A549 (cell line): Measurements from ENCODE around the gene TMEM186.
"Not testable (repeated sequence)": the region's sequence is repeated elsewhere in the genome, so short reads cannot be mapped to it uniquely, and the experiment has no call there.

Experiments
- CEBPB ChIP-seq, 2 experiments: fragments of >200 bp in 1 of 2; sonication (Bioruptor Twin) in 1 of 2; formaldehyde crosslinking in 1 of 2; IDR thresholded peaks; 2 replicates each; pipeline ENCODE4 v1.6.1; 2012 to 2016
- CTCF ChIP-seq: fragments of >200 bp; sonication (Bioruptor Twin); formaldehyde crosslinking; IDR thresholded peaks from 3 replicates; pipeline ENCODE4 v1.5.1; 2016
- EP300 ChIP-seq, 2 experiments: fragments of >200 bp; sonication (Bioruptor Twin); formaldehyde crosslinking; IDR thresholded peaks; 2 replicates in 1 of 2; 3 replicates in 1 of 2; pipeline ENCODE4 v1.6.1; 2016 to 2017
- ESRRA ChIP-seq: fragments of 150-350 bp; IDR thresholded peaks from 2 replicates; pipeline ENCODE4 v1.6.1; 2014; ENCODE audit warnings: mild to moderate bottlenecking, low read length, borderline replicate concordance
- HOXA7 ChIP-seq: fragments of 250-450 bp; sonication (Bioruptor Pico); IDR thresholded peaks from 2 replicates; pipeline ENCODE4 v1.5.0; 2020; ENCODE audit warnings: mild to moderate bottlenecking, moderate library complexity
- POLR2A ChIP-seq: IDR thresholded peaks from 2 replicates; pipeline ENCODE4 v1.6.1; 2012; ENCODE audit warnings: mild to moderate bottlenecking, low read length
- POLR2AphosphoS2 ChIP-seq: conservative IDR thresholded peaks from 2 replicates; pipeline ENCODE4 v1.6.1; 2012; ENCODE audit warnings: low read length, improper control_type of control experiment, inconsistent platforms
- REST ChIP-seq: fragments of 200-600 bp; sonication (generic); IDR thresholded peaks from 2 replicates; pipeline ENCODE4 v1.6.1; 2016; ENCODE audit warnings: antibody characterized with exemption, mild to moderate bottlenecking, moderate library complexity
- RNF2 ChIP-seq: fragments of 200-600 bp; sonication (generic); IDR thresholded peaks from 2 replicates; pipeline ENCODE4 v1.6.1; 2016; ENCODE audit warnings: low read depth, mild to moderate bottlenecking, antibody characterized with exemption, moderate library complexity, borderline replicate concordance
- TF ChIP-seq, protein P1 (sequence below): IDR thresholded peaks from 2 replicates; pipeline ENCODE4 v1.6.1; 2012
- TF ChIP-seq, protein P2 (sequence below): fragments of 450-650 bp; IDR thresholded peaks from 2 replicates; pipeline ENCODE4 v1.6.1; 2014; ENCODE audit warnings: antibody characterized with exemption

GRCh38 chr16:8836797-8837196 is 39.4 kb upstream of the TMEM186 start:
- TF ChIP-seq EP300 (IDR thresholded peaks at IDR 0.05); REST; ESRRA; CTCF; HOXA7; CEBPB (IDR thresholded peaks at IDR 0.05); RNF2; POLR2A; POLR2AphosphoS2: not testable (repeated sequence)
- TF ChIP-seq, protein P1, sequence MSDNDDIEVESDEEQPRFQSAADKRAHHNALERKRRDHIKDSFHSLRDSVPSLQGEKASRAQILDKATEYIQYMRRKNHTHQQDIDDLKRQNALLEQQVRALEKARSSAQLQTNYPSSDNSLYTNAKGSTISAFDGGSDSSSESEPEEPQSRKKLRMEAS = not testable (repeated sequence)
- TF ChIP-seq, protein P2, sequence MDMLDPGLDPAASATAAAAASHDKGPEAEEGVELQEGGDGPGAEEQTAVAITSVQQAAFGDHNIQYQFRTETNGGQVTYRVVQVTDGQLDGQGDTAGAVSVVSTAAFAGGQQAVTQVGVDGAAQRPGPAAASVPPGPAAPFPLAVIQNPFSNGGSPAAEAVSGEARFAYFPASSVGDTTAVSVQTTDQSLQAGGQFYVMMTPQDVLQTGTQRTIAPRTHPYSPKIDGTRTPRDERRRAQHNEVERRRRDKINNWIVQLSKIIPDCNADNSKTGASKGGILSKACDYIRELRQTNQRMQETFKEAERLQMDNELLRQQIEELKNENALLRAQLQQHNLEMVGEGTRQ = not testable (repeated sequence)
